SKM-1 (cell line): Measurements from ENCODE around the gene MED16.
"Not testable (repeated sequence)": the region's sequence is repeated elsewhere in the genome, so short reads cannot be mapped to it uniquely, and the experiment has no call there.

Source experiments
- DNase-seq: peaks from one replicate; lab custom pipeline; 2025; ENCODE audit not compliant: unreplicated experiment; lab: John Stamatoyannopoulos, UW

The MED16 gene

DNA sequence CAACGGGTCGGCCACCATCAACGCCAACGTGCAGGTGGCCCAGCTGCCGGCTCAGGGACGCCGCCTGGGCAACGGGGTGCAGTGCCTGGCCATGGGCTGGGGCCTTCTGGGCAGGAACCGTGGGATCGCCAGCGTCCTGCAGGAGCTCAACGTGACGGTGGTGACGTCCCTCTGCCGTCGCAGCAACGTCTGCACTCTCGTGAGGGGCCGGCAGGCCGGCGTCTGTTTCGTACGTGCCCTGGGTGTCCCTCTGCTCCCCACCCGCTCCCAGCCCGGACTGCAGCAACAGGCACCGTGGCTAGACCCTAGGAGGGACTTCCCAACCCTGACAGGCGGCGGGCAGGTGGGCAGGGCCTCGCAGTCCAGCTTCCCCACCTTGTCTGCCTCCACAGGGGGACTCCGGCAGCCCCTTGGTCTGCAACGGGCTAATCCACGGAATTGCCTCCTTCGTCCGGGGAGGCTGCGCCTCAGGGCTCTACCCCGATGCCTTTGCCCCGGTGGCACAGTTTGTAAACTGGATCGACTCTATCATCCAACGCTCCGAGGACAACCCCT lies 37.3 kb downstream of the MED16 start:
- no peak for DNase-seq

DNA sequence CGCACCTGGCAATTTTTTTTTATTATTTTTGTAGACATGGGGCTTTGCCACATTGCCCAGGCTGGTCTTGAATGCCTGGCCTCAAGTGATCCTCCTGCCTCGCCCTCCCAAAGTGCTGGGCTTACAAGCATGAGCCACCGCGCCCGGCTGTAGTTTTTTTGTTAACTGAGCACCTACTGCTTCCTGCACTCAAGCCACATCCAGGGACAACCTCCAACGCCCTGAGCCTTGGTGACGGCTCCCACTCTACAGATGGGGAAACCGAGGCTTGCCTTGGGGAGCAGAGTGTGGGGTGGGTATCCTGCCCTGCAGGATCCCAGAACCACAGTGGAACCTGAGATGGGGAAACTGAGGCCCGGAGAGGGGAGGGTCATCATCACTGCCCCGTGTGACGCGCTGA lies 37.8 kb downstream of the MED16 start:
- DNase-seq, result no peak

DNA sequence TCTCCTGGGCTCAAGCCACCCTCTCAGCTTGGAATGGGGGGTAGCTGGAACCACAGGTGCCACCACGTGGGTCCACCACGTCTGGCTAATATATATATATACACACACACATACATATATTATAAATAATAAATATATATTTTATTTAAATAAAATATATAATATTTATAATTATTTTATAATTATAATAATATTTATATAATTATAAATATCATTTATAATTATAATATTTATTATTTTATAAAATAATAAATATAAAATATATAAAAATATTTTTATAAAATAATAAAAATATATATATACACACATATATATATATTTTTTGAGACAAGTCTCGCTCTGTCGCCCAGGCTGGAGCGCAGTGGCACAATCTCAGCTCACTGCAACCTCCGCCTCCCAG lies 38.4 kb downstream of the MED16 start:
- no peak for DNase-seq

DNA sequence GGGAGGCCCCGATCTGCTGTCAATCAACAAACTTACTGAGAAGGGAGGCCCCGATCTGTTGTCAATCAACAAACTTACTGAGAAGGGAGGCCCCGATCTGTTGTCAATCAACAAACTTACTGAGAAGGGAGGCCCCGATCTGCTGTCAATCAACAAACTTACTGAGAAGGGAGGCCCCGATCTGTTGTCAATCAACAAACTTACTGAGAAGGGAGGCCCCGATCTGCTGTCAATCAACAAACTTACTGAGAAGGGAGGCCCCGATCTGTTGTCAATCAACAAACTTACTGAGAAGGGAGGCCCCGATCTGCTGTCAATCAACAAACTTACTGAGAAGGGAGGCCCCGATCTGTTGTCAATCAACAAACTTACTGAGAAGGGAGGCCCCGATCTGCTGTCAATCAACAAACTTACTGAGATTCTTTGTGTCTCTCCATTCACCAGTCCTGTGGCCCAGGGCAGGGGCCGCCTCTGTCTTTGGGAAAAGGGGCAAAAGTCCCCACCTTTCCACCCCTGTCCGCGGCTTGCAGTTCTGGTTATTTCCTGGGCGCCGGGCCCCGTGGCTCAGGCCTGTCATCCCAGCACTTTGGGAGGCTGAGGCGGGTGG lies 39.3 kb downstream of the MED16 start:
- DNase-seq, result not testable (repeated sequence)

DNA sequence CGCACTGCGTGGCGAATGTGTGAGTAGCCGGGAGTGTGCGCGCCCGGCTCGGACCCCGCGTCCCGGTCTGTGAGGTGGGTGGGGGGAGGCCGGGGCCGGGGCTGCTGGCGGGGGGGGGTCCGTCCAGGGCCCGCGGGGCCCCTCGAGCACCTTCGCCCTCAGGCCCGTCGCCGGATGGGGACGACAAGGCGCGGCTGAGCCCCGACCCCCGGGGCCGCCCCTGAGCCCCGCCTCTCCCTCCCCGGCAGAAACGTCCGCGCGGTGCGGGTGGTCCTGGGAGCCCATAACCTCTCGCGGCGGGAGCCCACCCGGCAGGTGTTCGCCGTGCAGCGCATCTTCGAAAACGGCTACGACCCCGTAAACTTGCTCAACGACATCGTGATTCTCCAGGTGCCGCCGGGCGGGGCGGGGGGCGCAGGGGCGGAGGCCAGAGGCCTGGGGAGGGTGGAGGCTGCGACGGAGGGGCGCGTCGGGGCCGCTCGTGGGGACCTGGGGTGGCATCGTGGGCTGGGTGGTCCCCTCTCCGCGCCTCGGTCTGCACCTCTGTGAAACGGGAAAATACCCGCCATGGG lies 39.9 kb downstream of the MED16 start:
- DNase-seq, result no peak

DNA sequence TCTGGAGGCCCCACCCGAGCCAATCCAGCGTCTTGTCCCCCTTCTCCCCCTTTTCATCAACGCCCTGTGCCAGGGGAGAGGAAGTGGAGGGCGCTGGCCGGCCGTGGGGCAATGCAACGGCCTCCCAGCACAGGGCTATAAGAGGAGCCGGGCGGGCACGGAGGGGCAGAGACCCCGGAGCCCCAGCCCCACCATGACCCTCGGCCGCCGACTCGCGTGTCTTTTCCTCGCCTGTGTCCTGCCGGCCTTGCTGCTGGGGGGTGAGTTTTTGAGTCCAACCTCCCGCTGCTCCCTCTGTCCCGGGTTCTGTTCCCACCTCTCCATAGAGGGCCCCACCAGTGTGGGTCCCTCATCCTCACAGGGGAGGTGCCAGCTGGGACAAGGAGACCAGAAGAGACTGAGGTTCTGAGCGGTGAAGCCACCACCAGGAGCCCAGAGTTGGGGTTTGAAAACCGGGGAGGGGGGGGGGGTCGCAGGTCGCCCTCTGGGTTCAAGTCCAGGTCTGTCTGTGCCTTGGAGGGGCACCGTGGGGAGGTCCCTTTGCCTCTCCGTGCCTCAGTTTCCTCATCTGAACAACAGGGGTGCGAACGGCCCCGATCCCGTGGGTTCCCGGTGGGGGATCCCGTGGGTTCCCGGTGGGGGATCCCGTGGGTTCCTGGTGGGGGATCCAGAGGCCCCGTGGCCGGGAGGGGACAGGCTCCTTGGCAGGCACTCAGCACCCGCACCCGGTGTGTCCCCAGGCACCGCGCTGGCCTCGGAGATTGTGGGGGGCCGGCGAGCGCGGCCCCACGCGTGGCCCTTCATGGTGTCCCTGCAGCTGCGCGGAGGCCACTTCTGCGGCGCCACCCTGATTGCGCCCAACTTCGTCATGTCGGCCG lies 40.6 kb downstream of the MED16 start, which contains the start of gene ELANE:
Gene ELANE (plus strand): TSS at position 168 of the 878 bp plus-strand sequence. CDS start 26 bp downstream, at position 194.
- no peak for DNase-seq

DNA sequence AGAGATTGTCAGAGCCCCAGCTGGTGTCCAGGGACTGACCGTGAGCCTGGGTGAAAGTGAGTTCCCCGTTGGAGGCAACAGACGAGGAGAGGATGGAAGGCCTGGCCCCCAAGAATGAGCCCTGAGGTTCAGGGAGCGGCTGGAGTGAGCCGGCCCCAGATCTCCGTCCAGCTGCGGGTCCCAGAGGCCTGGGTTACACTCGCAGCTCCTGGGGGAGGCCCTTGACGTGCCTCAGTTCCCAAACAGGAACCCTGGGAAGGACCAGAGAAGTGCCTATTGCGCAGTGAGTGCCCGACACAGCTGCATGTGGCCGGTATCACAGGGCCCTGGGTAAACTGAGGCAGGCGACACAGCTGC lies 42.0 kb downstream of the MED16 start:
- no peak for DNase-seq

DNA sequence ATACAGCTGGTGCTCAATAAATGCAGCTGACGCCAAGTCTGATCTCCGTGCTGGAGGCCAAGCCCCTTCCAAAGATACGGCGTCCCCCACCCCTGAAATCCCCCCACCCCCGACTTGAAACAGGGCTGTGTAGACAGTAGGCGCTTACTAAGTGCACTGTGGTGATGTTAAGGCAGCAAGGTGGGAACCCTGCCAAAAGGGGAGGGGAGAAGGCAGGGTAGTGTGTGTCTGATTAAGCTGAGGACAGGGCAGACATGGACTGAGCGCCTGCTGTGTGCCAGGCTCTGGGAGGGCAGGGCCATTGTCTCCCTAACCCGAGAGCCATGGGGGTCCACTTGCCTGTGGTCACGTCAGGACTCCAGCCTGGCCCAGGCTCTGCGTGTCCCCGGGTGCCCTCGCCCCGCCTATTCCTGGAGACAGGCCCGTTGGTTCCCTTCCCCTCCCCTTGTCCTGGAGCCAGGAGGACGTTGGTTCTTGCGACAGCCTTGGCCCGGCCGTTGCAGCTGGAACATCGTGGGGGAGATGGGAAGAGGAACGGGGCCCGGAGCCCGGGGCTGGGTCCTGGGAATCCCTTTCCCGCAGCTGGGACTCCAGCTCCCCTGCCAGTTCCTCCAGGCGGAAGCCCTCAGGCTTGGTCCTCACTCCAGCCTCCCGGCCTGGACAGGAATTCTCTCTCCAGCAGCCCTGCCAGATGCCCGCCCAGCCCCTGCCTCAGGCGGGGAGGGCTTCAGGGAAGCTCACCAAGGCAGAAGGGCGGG lies 42.6 kb downstream of the MED16 start:
- no peak for DNase-seq

DNA sequence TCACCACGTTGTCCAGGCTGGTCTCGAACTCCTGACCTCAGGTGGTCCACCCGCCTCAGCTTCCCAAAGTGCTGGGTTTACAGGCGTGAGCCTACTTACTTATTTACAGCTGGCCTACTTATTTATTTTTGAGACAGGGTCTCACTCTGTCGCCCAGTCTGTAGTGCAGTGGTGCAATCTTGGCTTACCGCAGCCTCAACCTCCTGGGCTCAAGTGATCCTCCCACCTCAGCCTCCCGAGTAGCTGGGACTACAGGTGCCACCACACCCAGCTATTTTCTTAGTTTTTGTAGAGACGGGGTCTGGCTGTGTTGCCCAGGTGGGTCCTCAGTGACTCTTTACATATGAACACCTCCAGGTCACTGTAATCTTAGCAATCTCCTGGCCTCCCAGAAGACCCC lies 43.8 kb downstream of the MED16 start:
- not testable (repeated sequence) for DNase-seq

DNA sequence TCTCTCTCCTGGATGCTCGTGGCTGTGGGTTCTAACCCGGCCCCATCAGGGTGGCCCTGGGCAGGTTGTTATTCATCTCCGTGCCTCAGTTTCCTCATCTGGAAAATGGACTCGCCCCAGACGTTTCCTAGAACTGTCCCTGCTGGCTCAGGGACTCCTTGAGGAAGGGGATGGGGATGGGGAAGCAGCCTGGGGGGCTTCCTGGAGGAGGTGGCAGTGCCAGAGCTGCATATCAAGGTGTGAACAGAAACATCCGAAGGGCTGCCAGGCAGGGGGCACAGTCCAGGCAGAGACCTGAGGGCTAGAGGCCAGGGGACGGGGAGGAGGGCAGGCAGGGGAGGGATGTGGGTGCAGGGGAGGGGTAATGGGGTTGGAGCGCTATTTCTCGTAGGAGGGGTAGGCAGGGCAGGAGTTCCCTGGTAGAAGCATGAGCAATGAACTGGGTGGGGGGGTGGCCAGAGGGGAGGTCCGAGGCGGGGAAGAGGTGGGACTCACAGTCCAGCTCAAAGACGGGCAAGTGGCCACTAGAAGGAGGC lies 44.5 kb downstream of the MED16 start:
- DNase-seq, result peak; percentile 70

DNA sequence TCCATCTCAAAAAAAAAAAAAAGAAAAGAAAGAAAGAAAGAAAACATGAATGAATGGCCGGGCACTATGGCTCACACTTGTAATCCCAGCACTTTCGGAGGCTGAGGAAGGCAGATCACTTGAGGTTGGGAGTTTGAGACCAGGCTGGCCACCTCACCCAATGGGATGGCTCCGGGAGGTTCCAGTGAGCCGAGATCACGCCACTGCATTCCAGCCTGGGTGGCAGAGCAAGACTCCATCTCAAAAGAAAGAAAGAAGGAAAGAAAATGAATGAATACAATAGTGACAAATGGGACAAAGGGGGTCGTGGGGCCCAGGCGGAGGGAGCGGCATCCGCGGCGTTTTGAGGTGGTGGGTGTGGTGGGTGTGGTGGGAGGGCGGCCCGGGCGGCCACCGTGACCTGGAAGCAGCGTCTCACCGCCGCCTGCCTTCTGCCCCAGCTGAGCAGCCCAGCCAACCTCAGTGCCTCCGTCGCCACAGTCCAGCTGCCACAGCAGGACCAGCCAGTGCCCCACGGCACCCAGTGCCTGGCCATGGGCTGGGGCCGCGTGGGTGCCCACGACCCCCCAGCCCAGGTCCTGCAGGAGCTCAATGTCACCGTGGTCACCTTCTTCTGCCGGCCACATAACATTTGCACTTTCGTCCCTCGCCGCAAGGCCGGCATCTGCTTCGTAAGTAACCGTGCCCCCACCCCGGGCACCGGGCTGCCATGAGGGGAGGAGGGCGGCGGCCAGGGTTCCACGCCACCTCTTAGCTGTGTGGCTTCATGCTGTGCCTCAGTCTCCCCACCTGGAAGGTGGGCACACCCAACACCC lies 47.1 kb downstream of the MED16 start:
- DNase-seq, result no peak

DNA sequence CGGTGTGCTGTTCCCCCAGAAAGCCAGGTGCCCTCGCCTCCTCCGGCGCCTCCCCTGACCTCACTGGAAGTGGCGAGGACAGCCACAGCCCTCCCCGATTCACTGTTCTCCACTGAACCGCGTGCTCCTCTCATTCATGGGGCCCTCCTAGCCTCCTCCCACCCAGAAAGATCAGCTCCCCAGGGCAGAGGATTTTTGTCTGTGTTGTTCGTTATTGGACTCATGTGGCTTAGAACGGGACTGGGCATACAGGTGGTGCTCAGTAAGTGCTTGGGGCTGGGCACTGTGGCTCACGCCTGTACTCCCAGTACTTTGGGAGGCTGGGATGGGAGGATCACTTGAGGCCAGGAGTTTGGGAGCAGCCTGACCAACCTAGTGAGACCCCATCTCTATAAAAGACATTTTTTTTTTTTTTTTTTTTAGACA lies 48.4 kb downstream of the MED16 start:
- DNase-seq, result no peak

DNA sequence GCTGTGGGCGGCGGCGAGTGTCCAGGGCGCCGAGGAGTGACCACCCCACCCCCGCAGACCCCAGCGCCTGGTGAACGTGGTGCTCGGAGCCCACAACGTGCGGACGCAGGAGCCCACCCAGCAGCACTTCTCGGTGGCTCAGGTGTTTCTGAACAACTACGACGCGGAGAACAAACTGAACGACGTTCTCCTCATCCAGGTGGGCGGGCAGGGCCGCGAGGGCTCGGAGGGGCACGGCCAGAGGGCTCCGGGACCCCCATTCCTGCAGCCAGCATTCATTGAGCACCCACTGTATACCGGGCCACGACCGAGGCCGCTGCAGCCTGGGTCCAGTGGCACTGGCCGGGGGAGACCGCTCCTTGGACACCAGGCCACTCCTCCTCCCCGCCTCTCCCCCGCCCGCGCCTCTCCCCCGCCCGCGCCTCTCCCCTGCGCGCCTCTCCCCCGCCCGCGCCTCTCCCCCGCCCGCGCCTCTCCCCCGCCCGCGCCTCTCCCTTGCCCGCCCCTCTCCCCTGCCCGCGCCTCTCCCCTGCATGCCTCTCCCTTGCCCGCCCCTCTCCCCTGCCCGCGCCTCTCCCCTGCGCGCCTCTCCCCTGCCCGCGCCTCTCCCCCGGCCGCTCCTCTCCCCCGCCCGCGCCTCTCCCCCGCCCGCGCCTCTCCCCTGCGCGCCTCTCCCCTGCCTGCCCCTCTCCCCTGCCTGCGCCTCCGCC lies 49.0 kb downstream of the MED16 start:
- no peak for DNase-seq

DNA sequence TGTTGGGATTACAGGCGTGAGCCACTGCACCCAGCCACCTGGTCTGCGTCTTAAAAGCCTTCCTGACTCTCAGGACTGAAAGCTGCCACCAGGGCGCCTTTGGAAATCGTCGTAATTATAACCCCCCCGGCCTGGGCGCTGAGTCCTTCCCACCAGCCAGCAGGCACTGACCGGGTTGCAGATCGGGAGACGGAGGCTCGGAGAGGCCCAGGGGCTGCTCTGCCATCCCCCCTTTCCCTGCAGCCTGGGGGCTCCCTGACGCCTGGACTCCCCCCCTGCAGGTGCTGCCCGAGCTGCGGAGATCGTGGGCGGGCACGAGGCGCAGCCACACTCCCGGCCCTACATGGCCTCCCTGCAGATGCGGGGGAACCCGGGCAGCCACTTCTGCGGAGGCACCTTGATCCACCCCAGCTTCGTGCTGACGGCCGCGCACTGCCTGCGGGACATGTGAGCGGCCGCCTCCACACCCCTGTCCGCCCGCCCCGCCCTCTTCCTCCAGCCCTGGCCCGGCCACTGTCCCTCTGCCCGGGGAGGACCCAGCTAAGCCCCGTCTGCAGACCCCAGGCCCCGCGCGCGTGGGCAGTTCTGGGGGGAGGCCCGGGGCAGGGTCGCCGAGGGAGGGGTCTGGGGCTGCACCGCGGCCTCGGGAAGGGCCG lies 49.7 kb downstream of the MED16 start:
- DNase-seq, result no peak

DNA sequence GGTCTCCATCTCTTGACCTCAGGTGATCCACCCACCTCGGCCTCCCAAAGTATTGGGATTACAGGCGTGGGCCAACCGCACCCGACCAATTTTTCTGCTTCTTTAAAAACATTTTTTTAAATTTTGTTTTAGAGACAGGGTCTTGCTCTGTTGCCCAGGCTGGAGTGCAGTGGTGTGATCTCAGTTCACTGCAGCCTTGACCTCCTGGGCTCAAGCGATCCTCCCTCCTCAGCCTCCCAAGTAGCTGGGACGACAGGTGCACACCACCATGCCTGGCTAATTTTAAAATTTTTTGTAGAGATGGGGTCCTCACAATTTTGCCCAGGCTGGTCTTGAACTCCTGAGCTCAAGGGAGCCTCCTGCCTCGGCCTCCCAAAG lies 50.2 kb downstream of the MED16 start:
- not testable (repeated sequence) for DNase-seq

DNA sequence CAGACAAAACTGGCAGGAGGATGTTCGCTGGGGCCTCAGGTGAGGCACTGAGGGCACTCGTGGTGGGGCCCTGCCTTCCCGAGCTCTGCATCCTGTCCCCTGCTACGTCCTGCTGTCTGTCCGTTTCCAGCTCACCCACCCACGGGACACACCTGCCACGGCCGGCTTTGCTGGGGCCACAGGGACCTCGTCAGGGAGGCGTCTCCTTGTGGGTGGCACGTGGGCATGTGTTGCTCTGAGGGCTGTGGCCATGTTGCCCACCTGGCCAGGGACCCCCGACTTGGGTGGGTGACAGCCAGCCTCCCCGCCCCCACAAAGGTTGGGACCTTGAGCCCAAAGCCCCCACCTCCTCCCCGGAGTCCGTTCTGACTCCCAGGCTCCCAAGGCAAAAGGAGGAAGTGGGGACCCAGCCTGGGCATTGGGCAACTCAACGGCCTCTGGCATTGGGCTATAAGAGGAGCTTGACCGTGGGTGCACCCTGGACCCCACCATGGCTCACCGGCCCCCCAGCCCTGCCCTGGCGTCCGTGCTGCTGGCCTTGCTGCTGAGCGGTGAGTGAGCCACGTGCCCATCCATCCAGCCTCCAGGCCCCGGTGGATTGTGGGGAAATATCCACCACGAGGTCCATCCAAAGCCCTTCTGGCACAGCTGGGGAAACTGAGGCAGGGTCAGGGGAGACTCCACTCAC lies 52.3 kb downstream of the MED16 start, which contains the start of gene PRTN3:
Gene PRTN3 (plus strand): TSS at position 481 of the 688 bp plus-strand sequence. CDS start 10 bp downstream, at position 491.
- DNase-seq, result peak; percentile 72

DNA sequence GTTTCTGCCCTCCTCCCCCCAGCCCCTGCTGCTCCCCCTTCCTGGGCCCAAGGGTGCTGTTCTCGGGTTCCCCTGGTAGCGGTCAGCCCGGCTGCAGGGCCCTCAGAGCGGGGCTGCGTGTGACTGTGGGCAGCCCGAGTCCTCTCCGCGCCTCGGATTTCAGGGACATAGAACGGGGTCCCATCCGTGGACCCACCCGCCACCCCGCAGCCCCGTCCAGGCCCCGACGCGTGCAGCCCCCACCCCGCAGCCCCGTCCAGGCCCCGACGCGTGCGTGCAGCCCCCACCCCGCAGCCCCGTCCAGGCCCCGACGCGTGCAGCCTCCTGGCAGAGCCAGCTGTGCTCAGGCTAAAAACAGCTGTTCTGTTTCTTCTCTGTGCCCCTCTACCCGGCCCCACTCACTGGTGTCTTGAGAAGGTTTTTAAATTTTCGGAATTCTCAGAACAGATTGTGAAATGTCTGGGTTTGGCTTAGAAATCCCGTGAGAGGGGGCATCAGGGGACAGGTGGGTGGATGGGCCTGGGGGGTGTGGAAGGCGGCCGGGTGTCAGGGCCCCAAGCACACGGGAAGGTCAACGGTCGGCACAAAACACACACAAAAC lies 57.7 kb downstream of the MED16 start:
- DNase-seq, result no peak

DNA sequence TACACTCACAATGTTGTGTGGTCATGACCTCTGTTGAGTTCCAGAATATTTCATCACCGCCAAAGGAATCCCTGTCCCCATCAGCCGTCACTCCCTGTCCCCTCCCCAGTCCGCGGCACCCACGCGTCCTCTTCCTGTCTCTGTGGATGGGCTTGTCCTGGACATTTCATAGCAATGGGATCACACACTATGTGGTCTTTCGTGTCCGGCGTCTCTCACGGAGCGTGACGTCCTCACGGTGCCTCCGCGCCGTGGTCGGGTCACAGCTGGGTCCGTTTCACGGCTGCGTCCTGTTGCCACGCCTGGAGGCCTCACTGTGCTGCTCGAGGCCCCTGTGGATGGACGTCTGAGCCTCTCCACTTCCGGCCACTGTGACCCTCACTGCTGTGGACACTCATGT lies 58.8 kb downstream of the MED16 start:
- DNase-seq, result no peak
